PC-9 (cell line): Measurements from ENCODE around the gene IYD.

Source experiments
- EZH2 ChIP-seq: fragments of 200-600 bp; sonication (generic); IDR thresholded peaks from 2 replicates; pipeline ENCODE4 v1.8.0; 2017; ENCODE audit warnings: antibody characterized with exemption, low read depth
- TF ChIP-seq, protein P1 (sequence below): fragments of 200-600 bp; sonication (generic); conservative IDR thresholded peaks from 2 replicates; pipeline ENCODE4 v1.6.1; 2017; ENCODE audit warnings: mixed run types, antibody characterized with exemption, mild to moderate bottlenecking, moderate library complexity

DNA sequence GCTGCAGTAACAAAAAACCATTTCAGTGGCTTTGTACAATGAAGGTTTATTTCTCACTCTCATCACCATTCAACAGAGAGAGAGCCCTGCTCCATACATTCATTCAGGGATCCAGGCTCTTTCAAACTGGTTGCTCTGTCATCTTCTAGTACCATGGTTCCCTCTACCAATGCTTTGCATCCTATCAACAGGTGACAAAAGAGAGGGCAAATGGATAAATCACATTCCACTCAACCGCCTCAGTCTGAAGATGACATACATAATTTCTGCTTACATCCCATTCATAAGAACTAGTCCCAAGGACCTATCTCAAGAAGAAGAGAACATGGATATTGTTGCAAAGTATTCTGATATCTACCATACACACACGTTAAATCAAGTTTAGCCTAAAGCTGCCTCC is 51.6 kb downstream of the IYD start:
- TF ChIP-seq, protein P1, sequence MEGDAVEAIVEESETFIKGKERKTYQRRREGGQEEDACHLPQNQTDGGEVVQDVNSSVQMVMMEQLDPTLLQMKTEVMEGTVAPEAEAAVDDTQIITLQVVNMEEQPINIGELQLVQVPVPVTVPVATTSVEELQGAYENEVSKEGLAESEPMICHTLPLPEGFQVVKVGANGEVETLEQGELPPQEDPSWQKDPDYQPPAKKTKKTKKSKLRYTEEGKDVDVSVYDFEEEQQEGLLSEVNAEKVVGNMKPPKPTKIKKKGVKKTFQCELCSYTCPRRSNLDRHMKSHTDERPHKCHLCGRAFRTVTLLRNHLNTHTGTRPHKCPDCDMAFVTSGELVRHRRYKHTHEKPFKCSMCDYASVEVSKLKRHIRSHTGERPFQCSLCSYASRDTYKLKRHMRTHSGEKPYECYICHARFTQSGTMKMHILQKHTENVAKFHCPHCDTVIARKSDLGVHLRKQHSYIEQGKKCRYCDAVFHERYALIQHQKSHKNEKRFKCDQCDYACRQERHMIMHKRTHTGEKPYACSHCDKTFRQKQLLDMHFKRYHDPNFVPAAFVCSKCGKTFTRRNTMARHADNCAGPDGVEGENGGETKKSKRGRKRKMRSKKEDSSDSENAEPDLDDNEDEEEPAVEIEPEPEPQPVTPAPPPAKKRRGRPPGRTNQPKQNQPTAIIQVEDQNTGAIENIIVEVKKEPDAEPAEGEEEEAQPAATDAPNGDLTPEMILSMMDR: no peak
- TF ChIP-seq EZH2: no peak
